GM19324 (cell line): ENCODE results near the gene PRDM16.

ENCODE experiments used
- ATAC-seq: cut with Tn5 transposase; IDR thresholded peaks from one replicate; pipeline ENCODE4 v1.9.1; 2021; ENCODE audit warnings: mild to moderate bottlenecking, moderate library complexity; ENCODE audit not compliant: unreplicated experiment, low FRiP score

The PRDM16 gene

DNA sequence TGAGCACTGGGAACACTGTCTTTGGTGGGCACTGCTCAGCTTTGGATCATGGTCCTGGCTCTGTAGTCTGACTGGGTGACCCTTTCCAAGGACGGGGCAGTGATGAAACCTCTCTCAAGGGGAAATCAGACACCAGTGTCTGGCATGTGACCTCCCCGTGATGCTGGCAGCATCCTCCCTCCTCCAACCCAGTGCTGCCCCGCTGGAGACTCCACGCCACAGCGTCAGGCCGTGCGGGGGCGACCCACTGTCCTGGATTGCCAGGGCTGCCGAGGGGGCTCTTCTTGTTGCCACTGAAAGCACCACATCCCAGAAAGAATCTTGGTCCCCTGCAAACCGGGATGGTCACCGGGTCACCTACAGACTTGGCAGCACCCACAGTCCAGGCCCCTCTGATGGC lies 239.1 kb downstream of the PRDM16 start:
- no peak for ATAC-seq

DNA sequence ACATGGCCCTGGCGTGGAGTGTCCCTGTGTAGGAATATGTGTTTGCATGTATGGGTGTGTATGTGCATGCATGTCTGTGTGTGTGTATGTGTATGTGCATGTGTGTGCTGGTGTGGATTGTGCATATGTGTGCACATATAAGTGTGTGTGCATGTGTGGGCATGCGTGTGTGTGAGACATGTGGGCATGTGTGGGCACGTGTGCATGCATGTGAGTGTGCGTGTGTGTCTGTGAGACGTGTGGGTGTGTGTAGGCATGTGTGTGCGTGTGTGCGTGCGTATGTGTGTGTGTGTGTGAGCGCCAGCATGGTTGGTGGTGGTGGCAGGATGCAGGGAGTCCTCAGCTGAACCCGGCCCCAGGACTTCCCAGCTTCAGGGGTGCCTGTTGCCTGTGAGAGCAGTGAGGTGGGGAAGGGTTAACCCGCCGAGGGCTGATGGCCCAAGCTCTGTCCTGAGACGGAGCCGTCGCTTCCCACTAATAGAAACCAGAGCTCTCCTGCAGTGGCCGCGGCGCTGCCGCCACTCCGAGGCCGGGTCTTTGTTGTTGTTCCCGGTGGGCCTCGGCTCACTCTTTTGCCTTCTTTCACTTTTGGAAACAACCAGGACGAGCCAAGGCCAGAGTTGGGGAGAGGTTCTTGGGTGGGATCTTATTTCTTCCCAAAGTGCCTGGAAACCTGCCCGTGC lies 241.9 kb downstream of the PRDM16 start:
- ATAC-seq: no peak

- ATAC-seq: no peak
These were observed 242.7 kb downstream of the PRDM16 start for GRCh38 chr1:3311711-3312110.

GRCh38 chr1:3312310-3312897 lies 243.4 kb downstream of the PRDM16 start:
- ATAC-seq: no peak

DNA sequence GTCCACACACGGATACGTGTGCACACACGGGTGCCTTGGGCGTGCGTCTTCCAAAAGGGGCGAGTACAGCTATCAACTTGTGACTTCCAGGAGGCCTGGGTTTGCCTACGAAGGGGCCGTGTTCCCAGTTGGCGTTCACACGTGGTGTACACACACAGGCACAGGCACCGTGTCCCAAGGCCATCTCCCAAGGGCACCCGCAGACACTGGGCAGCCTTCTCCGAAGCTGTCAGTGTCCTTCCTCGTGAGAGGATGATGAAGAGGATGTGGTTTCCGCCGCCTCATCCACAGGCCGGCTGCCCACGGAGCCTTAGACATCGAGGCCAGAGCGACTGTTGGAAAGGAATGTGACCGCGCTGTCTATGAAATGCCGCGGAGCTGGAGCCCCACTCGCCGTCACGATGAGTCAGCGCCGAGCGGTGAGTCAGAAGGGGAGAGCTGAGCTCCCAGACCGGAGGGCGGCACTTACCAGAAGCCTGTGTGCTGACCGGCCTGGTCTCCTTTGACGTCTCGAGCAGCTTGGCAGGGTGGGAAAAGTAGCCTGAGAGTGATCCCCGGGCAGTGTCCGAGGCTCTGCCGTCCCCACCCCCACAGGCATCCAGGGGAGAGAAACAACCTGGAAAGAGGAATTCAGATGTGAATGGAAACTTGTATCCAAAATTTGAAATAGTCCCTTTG lies 244.0 kb downstream of the PRDM16 start:
- ATAC-seq: no peak

DNA sequence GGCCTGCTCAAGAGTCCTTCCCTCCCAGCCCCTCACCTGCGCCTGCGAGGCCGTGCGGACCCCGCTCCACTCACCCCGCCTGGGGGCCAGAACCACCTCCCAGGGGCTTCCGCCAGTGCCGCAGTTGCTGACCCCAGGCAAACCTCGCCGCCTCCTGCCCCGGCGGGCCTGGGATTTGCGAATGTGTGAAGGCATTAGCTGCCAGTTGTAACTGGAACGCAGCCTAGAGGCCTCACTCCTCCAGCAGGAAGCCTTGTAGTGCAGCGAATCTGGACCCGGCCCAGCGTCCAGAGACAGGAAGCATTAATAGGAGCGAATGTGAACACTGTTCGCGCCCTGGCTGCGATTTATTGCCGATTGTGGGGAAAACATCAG lies 244.6 kb downstream of the PRDM16 start:
- ATAC-seq: no peak

DNA sequence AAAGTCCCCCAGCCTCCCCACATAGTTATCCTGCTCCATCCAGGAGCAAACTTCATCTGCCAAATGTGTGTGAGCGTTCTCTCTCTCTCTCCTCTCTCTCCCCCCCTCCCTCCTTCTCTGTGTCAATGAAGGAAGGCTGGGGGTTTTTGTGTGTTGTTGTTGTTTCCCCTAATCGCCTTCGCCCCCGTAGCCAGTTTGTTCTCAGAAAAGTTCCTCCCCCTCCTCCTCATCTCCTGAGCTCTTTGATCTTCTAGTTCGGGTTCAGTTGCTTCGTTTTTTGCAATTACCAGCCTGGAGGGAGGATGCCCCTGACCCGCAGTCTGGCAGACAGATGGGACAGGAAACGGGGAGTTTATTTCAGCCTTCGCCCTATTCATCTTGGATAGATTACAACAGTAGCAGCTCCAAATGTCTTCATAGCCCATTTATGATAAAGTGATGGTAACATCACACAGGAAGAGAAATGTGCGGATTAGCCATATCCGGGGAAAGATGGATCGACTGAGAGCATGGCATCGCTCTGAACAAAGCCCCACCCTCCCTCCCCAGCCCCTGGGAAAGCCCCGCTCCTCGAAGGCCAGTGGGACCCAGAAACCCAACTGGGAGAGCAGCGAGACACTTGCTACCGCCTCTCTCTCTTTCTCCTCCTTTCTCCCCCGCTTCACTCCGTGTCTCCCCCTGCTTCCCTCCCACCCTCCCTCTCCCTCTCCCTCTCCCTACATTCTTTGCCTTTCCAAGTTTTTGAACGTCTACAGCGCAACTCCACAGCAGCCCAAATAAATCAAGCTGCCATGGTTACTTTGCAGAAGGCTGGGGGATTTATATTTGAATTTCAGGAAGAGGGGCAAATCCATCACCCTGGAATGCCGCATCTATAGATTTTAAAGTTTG lies 245.7 kb downstream of the PRDM16 start:
- ATAC-seq: no peak

GRCh38 chr1:3315399-3316339 lies 246.7 kb downstream of the PRDM16 start:
- ATAC-seq: no peak

DNA sequence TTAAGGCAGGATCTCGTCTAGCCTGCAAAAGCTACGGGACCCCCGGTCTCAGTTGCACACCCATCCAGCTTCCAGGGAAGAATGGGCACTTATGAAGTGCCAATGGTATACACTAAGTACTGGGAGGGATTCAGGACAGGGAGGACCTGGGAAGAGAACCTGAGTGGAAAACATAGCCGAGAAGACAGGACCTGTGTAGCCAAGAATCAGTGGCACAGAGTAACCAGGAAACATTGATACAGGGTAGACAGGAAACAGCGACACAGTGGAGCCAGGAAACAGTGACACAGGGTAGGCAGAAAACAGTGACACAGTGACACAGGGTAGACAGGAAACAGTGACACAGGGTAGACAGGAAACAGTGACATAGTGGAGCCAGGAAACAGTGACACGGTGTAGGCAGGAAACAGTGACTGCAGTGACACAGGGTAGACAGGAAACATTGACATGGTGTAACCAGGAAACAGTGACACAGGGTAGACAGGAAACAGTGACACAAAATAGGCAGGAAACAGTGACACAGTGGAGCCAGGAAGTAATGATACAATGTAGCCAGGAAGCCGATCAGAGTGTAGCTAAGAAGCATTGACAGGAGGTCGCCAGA lies 247.4 kb downstream of the PRDM16 start:
- no peak for ATAC-seq

- no peak for ATAC-seq
These were observed 248.5 kb downstream of the PRDM16 start for GRCh38 chr1:3317456-3317855.

GRCh38 chr1:3318329-3318728 lies 249.3 kb downstream of the PRDM16 start:
- no peak for ATAC-seq

- ATAC-seq: no peak
These were observed 250.9 kb downstream of the PRDM16 start for GRCh38 chr1:3319874-3320245.

- ATAC-seq: no peak
These were observed 251.5 kb downstream of the PRDM16 start for GRCh38 chr1:3320246-3321152.

GRCh38 chr1:3321559-3322449 lies 252.8 kb downstream of the PRDM16 start:
- no peak for ATAC-seq

DNA sequence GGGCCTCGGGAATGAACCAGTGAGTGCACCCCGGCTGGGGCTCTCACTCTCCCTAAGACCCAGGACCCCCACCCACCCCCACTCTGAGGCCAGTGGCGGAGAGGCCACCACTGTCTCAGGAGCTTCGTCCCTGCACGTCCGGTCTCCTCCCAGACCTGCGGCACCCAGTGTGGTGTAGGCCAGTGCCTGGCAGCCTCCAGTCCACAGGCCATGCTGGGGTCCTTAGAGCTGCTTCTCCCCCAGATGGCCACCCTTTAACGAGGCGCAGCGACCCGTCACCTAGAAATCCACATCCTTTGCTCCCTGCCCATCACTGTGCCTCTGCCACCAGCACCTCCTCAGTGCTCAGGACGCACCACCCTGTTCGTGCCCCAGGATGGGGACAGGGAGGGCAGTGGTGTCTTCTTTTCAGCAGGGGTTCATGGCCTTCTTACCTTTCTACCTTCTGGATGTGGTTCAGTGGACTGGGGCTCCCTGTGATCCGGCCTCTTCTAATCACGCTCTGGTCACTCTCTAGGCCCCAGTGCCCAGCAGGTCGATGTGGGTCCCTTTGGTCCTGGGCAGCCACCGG lies 253.5 kb downstream of the PRDM16 start:
- no peak for ATAC-seq

- no peak for ATAC-seq
These were observed 254.2 kb downstream of the PRDM16 start for GRCh38 chr1:3323021-3323795.
